ENCODE data around the gene C12orf75. TPM values are rescaled to one million over a fixed set of nuclear protein-coding genes. Genes with fewer than 3 reads are reported as not detected.

The C12orf75 gene
- total RNA-seq: 142 and 224 TPM in 2 replicates

DNA sequence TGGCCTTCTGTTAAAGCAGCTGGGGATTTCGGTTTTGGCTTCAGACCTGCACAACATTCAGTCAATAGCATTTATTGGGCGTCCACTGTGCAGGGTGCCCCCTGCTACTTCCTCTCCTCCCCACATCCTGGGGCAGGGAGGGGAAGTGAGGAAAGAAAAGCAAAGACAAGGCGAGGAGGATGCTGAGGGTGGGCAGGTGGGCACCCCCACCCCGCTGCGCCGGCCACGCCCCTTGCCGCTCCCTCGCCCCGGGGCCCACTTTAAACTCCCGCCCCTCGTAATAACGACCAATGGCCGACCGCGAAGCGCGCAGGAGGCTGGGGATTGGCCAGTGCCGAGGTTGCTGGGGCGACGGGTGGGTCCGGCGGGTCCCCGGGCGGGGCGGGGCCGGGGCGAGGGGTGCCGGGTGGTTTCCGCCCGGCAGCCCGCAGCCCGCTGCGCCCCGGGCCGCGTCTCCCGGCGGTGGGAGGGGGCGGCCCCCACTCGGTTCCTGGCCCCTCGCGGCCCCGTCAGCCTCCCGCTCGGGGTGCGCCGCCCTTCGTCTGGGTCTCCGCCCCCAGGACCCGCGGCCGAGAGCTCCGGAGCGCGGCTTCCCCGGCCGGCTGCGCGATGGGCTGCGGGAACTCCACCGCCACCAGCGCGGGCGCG lies at the start of gene C12orf75:
Gene C12orf75 (plus strand): TSS at position 409 of the 648 bp plus-strand sequence. CDS start 201 bp downstream, at position 610.

Other genes starting within 250 kb of the C12orf75 start
- 58.7 and 66.9 TPM in 2 replicates for gene ALDH1L2, start 246.2 kb upstream of the C12orf75 start, total RNA-seq
- gene WASHC4, start 223.0 kb upstream of the C12orf75 start, total RNA-seq: 122 and 137 TPM in 2 replicates
- 91.0 and 96.9 TPM in 2 replicates for gene APPL2, start 94.5 kb upstream of the C12orf75 start, total RNA-seq